AG10803 (cell line): ENCODE data around the gene MYBPH.

ENCODE experiments used
- DNase-seq: peaks from one replicate; pipeline ENCODE4 v3.0.0; 2010; ENCODE audit warnings: low read depth
- H3K4me3 ChIP-seq: 2 replicates; pipeline ENCODE4 v1.5.1; 2011; ENCODE audit warnings: mild to moderate bottlenecking, low read length, control low read depth
- CTCF ChIP-seq: conservative IDR thresholded peaks from 2 replicates; pipeline ENCODE4 v1.5.1; 2011; ENCODE audit warnings: mild to moderate bottlenecking, low read length, control low read depth, inconsistent platforms

Gene MYBPH, protein sequence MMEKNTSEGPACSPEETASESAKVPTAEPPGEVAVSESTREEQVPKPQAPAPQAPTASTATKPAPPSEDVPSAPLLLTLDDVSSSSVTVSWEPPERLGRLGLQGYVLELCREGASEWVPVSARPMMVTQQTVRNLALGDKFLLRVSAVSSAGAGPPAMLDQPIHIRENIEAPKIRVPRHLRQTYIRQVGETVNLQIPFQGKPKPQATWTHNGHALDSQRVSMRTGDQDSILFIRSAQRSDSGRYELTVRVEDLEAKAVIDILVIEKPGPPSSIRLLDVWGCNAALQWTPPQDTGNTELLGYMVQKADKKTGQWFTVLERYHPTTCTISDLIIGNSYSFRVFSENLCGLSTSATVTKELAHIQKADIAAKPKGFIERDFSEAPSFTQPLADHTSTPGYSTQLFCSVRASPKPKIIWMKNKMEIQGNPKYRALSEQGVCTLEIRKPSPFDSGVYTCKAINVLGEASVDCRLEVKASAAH

DNA sequence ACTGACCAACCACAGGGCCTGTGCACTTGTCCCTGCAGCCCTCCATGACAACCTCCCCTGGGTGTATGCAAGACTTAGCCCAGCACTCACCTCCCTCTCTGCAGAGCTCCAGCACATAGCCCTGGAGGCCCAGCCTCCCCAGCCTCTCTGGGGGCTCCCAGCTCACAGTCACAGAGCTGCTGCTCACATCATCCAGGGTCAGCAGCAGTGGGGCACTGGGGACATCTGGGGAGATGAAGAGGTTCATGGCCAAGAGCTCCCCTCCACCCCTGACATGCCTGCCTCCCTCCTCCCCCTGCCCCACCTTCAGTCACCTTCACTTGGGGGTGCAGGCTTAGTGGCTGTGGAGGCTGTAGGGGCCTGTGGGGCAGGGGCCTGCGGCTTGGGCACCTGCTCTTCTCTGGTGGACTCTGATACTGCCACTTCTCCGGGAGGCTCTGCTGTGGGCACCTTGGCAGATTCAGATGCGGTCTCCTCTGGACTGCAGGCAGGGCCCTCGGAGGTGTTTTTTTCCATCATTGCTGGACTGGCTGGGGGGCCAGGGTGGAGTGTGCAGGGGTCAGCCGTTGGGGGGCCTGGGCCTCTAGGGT, at the start of gene MYBPH:
Gene MYBPH (minus strand): TSS at position 590 of the 590 bp plus-strand sequence. CDS start 71 bp downstream, at position 519.
- no peak for DNase-seq
- no peak within 1 kb of the TSS for H3K4me3 ChIP-seq
- no peak for TF ChIP-seq CTCF

DNA sequence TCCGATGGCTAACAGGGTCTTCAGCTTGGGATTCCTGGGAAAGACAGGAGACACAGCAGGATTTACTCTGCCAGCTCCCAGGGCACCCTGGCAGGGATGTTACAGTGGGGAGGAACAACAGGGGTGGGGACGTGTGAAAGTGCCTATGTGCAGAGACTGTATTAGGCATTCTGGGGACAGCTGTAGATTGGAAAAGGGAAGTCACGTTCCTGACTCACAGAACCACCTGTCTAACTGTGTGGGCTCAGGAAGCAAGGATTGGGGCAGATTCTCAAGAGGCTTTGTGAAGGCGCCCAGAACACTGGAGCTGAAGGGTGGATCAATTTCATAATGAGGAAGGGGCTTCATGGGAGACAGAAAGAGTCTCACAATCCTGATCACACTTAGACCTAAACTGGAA, 49.4 kb upstream of the MYBPH start:
- no peak for DNase-seq
- H3K4me3 ChIP-seq = no peak overlapping the region
- no peak for TF ChIP-seq CTCF

- no peak overlapping the region for H3K4me3 ChIP-seq
- no peak for TF ChIP-seq CTCF
- no peak for DNase-seq
These were observed 47.6 kb upstream of the MYBPH start for GRCh38 chr1:203223012-203223775.

GRCh38 chr1:203219934-203220333, 44.3 kb upstream of the MYBPH start:
- no peak overlapping the region for H3K4me3 ChIP-seq
- DNase-seq = no peak
- TF ChIP-seq CTCF = no peak

DNA sequence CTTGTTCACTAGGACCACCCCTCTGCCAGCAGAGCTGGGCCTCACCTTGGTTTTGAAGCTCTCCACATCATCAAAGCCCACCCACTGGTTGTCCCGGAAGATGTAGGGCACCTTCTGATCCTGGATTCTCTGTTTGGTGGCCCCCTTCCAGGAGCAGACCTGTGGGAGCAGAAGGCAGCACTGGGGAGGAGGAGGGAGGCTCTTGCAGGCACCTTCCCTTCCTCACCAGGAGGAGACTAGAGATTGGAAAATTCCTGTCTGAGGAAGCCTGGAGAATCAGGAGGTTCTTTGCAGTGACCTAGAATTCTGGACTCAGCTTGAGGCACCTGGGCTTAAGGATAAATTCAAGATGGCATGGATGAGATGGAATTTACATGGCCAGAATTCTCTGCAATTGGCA, 43.5 kb upstream of the MYBPH start:
- H3K4me3 ChIP-seq = no peak overlapping the region
- no peak for TF ChIP-seq CTCF
- DNase-seq = no peak

GRCh38 chr1:203217668-203218067, 42.0 kb upstream of the MYBPH start:
- no peak for DNase-seq
- no peak overlapping the region for H3K4me3 ChIP-seq
- no peak for TF ChIP-seq CTCF
